Activated T-cell treated with anti-CD3 and anti-CD28 coated beads for 1 hour (primary cell): ENCODE results near the gene PBX4.
"Not testable (repeated sequence)": the region's sequence is repeated elsewhere in the genome, so short reads cannot be mapped to it uniquely, and the experiment has no call there.

Experiments used
- DNase-seq: peaks from one replicate; pipeline ENCODE4 v3.0.0-alpha.2; 2020; ENCODE audit warnings: low read depth

PBX4 gene

GRCh38 chr19:19618219-19619051 lies at the start of gene PBX4:
PBX4 (minus strand) TSS chr19:19618687; CDS start chr19:19618629, 58 bp downstream.
- peak; percentile 99 for DNase-seq

- DNase-seq: not testable (repeated sequence)
Observed at GRCh38 chr19:19665420-19665948, 47.0 kb upstream of the PBX4 start.

- DNase-seq: peak; percentile 88
Observed at GRCh38 chr19:19663256-19664120, 45.0 kb upstream of the PBX4 start, which contains the start of gene ATP13A1. ATP13A1 (minus strand) TSS chr19:19663676; CDS start chr19:19663666, 10 bp downstream.

GRCh38 chr19:19662871-19663255 lies 44.4 kb upstream of the PBX4 start:
- no peak for DNase-seq

GRCh38 chr19:19662344-19662743 lies 43.9 kb upstream of the PBX4 start:
- DNase-seq: no peak

GRCh38 chr19:19661675-19662251 lies 43.3 kb upstream of the PBX4 start:
- DNase-seq: no peak

GRCh38 chr19:19661141-19661674 lies 42.7 kb upstream of the PBX4 start:
- DNase-seq: no peak

GRCh38 chr19:19659646-19660245 lies 41.3 kb upstream of the PBX4 start:
- no peak for DNase-seq

- DNase-seq: no peak
Observed at GRCh38 chr19:19657397-19657783, 38.9 kb upstream of the PBX4 start.

GRCh38 chr19:19656451-19657396 lies 38.2 kb upstream of the PBX4 start:
- no peak for DNase-seq

- no peak for DNase-seq
Observed at GRCh38 chr19:19655641-19656343, 37.3 kb upstream of the PBX4 start.

GRCh38 chr19:19655051-19655594 lies 36.6 kb upstream of the PBX4 start:
- no peak for DNase-seq

GRCh38 chr19:19654441-19654840 lies 36.0 kb upstream of the PBX4 start:
- DNase-seq: no peak

GRCh38 chr19:19653597-19654147 lies 35.2 kb upstream of the PBX4 start:
- DNase-seq: no peak

GRCh38 chr19:19652482-19653295 lies 34.2 kb upstream of the PBX4 start:
- DNase-seq: no peak

- no peak for DNase-seq
Observed at GRCh38 chr19:19651076-19651475, 32.6 kb upstream of the PBX4 start.

- no peak for DNase-seq
Observed at GRCh38 chr19:19650331-19650730, 31.8 kb upstream of the PBX4 start.

GRCh38 chr19:19649580-19649995 lies 31.1 kb upstream of the PBX4 start:
- DNase-seq: no peak
